HG03432 (cell line): ENCODE results near the gene NSDHL.

Source experiments
- ATAC-seq: cut with Tn5 transposase; IDR thresholded peaks from one replicate; pipeline ENCODE4 v1.9.1; 2021; ENCODE audit warnings: mild to moderate bottlenecking, moderate library complexity; ENCODE audit not compliant: unreplicated experiment

NSDHL gene

GRCh38 chrX:152843852-152844251, 13.0 kb downstream of the NSDHL start:
- ATAC-seq: no peak

GRCh38 chrX:152844256-152844655, 13.4 kb downstream of the NSDHL start:
- no peak for ATAC-seq

- no peak for ATAC-seq
These were observed 14.9 kb downstream of the NSDHL start for GRCh38 chrX:152845618-152846240.

GRCh38 chrX:152847281-152847680, 16.4 kb downstream of the NSDHL start:
- no peak for ATAC-seq

- ATAC-seq: no peak
These were observed 19.6 kb downstream of the NSDHL start for GRCh38 chrX:152850465-152850864.

- ATAC-seq: no peak
These were observed 23.1 kb downstream of the NSDHL start for GRCh38 chrX:152853986-152854385.

- no peak for ATAC-seq
These were observed 30.3 kb downstream of the NSDHL start for GRCh38 chrX:152861116-152861515.

- ATAC-seq: no peak
These were observed 31.0 kb downstream of the NSDHL start for GRCh38 chrX:152861826-152862225.

- no peak for ATAC-seq
These were observed 34.5 kb downstream of the NSDHL start for GRCh38 chrX:152865232-152865920.

- no peak for ATAC-seq
These were observed 35.5 kb downstream of the NSDHL start for GRCh38 chrX:152866386-152866785.

- no peak for ATAC-seq
These were observed 39.1 kb downstream of the NSDHL start for GRCh38 chrX:152869972-152870371.

- no peak for ATAC-seq
These were observed 40.4 kb downstream of the NSDHL start for GRCh38 chrX:152871260-152871659.

- ATAC-seq: no peak
These were observed 41.7 kb downstream of the NSDHL start for GRCh38 chrX:152872522-152872921.

- no peak for ATAC-seq
These were observed 42.5 kb downstream of the NSDHL start for GRCh38 chrX:152873361-152873760.

- ATAC-seq: no peak
These were observed 46.3 kb downstream of the NSDHL start for GRCh38 chrX:152876931-152877840.

- ATAC-seq: no peak
These were observed 48.3 kb downstream of the NSDHL start for GRCh38 chrX:152878976-152879755.

GRCh38 chrX:152881289-152881688, 50.4 kb downstream of the NSDHL start:
- no peak for ATAC-seq

GRCh38 chrX:152884171-152884570, 53.3 kb downstream of the NSDHL start:
- no peak for ATAC-seq

GRCh38 chrX:152886716-152887115, 55.9 kb downstream of the NSDHL start:
- no peak for ATAC-seq

- no peak for ATAC-seq
These were observed 61.6 kb downstream of the NSDHL start for GRCh38 chrX:152892499-152892898.
